KOPT-K1 (cell line): ENCODE results near the gene DERA.
"Not testable (repeated sequence)": the region's sequence is repeated elsewhere in the genome, so short reads cannot be mapped to it uniquely, and the experiment has no call there.

Experiments
- H3K27ac ChIP-seq: fragments of 200-600 bp; sonication (generic); 2 replicates; pipeline ENCODE4 v1.5.1; 2016; ENCODE audit warnings: antibody characterized with exemption, mild to moderate bottlenecking, low read depth, low read length; ENCODE audit not compliant: poor library complexity, severe bottlenecking
- H3K36me3 ChIP-seq: fragments of 200-600 bp; sonication (generic); 2 replicates; pipeline ENCODE4 v1.5.1; 2017; ENCODE audit warnings: antibody characterized with exemption, mild to moderate bottlenecking, low read length, moderate library complexity; ENCODE audit not compliant: insufficient read depth
- H3K9me3 ChIP-seq: fragments of 200-600 bp; sonication (generic); 2 replicates; pipeline ENCODE4 v1.5.1; 2017; ENCODE audit warnings: antibody characterized with exemption, low read length, mild to moderate bottlenecking; ENCODE audit not compliant: insufficient read depth, poor library complexity, severe bottlenecking

Gene DERA

DNA sequence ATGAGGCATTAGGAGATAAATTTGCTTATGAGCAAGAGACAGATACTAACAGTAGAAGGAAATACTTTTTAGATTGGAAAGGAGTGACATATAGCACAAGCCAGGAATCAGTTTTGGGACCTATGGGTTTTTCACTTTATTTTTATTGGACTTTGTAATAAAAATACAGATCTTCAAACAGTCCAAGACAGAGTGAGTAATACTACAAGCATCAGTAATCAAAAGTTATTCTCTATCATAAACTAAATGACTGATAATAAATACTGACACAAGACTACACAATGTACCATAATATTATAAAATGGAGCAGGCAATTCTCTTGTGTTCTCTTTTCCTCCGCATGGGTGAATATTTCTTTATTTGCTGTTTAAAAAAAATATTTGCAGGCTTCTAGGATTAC lies 85.8 kb downstream of the DERA start:
- Histone ChIP-seq H3K36me3 (no peaks in the 10 kb centered on the region), H3K9me3 (no peaks in the 10 kb centered on the region), H3K27ac (no peak overlapping the region)

DNA sequence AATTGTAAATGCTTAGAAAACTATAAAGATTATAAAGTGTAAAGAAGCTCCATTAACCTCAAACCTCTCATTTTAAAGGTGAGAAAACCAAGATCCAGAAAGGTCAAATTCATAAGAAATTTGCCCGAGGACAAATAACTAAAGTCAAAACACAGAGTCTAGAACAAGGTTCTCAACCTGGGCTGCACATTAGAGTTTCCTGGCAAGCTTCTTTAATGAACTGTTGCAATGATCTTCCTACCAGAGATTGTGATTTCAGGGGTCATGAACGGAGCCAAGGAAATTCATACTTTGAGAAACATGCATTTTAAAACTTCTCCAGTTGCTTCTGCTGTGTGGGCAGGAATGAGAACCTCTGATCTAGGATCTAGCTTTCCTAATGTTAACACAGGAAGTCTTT lies 86.8 kb downstream of the DERA start:
- H3K9me3 ChIP-seq: no peaks in the 10 kb centered on the region
- H3K27ac ChIP-seq: no peak overlapping the region
- H3K36me3 ChIP-seq: no peaks in the 10 kb centered on the region

DNA sequence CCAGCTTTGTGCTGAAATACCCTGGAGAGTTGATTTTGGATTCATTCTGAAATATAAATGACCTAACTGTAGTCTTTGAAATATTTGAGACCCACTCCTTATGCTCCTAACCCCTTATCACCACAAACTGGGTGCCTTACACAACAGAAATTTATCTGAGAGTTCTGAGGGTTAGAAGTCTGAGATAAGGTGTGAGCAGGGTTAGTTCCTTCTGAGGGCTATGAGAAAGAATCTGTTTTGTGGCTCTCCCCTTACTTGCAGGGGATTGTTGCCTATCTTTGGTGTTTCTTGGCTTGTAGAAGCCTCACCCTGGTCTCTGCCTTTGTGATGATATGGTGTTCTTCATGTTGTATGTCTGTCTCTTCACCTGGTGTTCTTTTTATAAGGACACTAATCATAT lies 91.7 kb downstream of the DERA start:
- no peaks in the 10 kb centered on the region for H3K9me3 ChIP-seq
- no peaks in the 10 kb centered on the region for H3K36me3 ChIP-seq
- H3K27ac ChIP-seq: no peak overlapping the region

DNA sequence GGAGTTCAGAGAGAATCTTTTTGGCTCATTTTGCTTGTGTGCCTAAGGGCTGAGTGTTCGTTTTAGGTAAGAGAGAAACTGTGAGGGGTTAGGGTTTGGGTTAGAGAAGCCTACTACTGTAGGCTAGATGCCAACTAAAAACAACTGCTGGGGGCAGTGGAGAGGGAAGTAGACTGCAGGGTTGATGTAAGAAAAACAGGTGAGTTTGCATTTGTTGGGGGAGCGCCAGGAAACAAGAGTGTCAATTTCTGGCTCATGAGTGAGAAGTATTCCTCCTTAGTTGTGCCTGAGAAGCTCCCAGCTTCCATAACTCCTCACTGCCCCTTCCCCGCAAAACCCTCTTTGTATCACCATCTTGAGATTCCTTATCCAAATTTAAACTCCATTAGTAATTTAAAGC lies 92.3 kb downstream of the DERA start:
- Histone ChIP-seq H3K9me3 (no peaks in the 10 kb centered on the region), H3K27ac (no peak overlapping the region), H3K36me3 (no peaks in the 10 kb centered on the region)

DNA sequence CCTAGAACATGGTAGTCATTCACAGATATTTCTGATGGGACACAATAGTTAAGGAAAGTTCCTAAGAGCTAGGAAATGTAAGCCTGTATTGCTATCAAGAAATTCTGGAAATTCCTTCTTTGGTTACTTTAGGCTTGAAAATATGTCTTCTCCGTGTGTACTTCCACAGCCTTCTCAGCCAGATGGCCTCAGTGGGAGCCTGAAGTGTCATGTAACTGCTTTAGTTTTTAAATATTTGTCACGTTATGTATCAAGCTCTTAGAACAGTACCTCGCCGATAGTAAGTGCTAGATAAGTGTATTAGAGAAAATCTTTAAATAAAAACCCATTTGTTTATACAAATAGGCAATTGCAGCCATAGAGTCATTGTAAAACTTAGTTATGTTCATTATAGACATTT lies 95.6 kb downstream of the DERA start:
- Histone ChIP-seq H3K9me3 (no peaks in the 10 kb centered on the region), H3K27ac (no peak overlapping the region), H3K36me3 (no peaks in the 10 kb centered on the region)

DNA sequence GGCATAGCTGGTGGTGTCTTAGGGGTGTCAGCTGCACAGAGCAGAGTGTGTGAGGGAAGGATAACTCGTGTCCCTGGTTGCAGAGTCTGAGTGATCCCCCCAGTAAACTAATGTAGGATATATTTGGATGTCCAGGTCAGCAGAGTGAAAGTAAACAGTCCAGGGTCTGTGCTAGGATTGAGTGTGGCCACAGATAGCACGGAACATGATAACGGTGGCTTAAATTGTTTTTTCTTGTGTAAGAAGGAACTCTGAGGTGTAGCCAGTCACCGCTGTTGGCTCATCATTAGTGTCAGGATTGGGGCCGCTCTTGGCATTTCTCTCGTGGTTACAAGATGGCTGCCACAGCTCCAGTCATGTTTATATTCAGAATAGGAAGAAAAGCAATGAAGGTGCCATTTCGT lies 97.3 kb downstream of the DERA start:
- Histone ChIP-seq H3K36me3 (no peaks in the 10 kb centered on the region), H3K9me3 (peaks cover 7% of the 10 kb centered on the region), H3K27ac (no peak overlapping the region)

DNA sequence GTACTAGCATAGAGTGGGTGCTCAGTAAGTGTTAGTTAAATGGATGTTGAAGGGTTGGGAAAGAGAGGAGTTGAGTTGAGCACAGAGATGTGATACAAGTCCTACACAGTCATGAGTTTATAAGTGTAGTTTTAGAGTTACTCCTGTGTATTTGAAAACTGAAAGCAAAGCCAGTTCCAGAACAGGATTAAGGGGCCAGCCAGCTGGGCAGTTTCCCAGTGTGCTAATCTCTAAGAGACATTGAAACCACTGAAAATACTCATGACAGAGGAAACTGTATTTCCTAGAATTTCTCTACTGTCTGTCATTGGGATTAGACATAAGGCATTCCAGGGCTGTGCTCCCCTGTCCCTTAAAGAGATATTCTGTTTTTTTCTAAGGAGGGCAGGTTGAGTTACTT lies 101.0 kb downstream of the DERA start:
- Histone ChIP-seq H3K27ac (no peak overlapping the region), H3K9me3 (peaks cover 30% of the 10 kb centered on the region), H3K36me3 (no peaks in the 10 kb centered on the region; the same call in 1 of the 2 replicates)

DNA sequence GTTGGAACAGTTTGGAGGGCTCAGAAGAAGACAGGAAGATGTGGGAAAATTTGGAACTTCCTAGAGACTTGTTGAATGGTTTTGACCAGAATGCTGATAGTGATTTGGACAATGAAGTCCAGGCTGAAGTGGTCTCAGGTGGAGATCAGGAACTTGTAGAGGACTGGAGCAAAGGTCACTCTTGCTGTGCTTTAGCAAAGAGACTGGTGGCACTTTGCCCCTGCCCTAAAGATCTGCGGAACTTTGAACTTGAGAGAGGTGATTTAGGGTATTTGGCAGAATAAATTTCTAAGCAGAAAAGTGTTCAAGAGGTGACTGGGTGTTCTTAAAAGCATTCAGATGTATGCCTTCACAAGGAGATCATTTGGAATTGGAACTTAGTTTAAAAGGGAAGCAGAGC lies 102.6 kb downstream of the DERA start:
- H3K27ac ChIP-seq, H3K36me3 ChIP-seq: not testable (repeated sequence)
- H3K9me3 ChIP-seq: peaks cover 30% of the 10 kb centered on the region

DNA sequence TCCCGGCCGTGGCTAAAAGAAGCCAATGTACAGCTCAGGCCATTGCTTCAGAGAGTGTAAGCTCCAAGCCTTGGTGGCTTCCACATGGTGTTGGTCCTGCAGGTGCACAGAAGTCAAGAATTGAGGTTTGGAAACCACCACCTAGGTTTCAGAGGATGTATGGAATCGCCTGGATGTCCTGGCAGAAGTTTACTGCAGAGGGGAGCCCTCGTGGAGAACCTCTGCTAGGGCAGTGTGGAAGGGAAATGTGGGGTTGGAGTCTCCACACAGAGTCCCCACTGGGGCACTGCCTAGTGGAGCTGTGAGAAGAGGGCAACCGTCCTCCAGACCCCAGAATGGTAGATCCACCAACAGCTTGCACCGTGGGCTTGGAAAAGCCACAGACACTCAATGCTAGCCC lies 103.3 kb downstream of the DERA start:
- H3K9me3 ChIP-seq: peaks cover 30% of the 10 kb centered on the region
- not testable (repeated sequence) for H3K36me3 ChIP-seq, H3K27ac ChIP-seq

DNA sequence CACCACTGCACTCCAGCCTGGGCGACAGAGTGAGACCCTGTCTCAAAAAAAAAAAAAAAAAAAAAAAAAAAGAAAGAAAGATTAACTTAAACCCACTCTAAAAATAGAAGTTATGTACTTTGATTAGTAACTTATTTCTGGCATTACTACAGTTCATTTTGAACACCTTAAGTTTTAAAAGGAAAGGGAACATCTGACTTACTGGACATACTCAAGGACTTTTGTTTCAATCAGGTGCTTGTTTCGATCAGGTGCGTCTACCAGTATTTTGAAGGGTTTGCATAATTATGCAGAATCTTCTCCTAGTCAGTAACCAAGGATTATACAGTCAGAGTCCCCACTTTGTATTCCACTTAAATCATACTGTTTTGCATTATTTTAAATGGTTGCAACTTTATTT lies 105.6 kb downstream of the DERA start:
- Histone ChIP-seq H3K9me3 (peaks cover 51% of the 10 kb centered on the region), H3K27ac (no peak overlapping the region), H3K36me3 (peaks cover 8% of the 10 kb centered on the region)

DNA sequence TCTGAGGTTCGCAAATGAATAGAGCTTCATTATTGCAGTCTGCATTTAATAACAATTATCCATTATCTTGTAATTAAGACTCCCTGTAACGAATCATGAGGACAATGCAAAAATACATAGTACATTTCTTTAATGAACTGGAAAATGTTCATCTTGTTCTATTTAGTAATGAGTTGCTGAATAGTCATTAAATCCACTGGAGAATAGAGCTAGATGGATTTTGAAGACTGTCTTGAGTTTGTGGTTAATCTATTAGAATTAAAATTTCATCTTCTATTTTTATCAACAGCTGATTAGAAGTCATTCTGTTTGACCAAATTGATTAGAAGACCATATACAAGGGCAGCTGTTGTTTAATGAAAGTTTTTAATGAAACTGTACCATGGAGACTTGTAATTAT lies 107.2 kb downstream of the DERA start:
- Histone ChIP-seq H3K36me3 (peaks cover 8% of the 10 kb centered on the region), H3K9me3 (peaks cover 47% of the 10 kb centered on the region), H3K27ac (no peak overlapping the region)

DNA sequence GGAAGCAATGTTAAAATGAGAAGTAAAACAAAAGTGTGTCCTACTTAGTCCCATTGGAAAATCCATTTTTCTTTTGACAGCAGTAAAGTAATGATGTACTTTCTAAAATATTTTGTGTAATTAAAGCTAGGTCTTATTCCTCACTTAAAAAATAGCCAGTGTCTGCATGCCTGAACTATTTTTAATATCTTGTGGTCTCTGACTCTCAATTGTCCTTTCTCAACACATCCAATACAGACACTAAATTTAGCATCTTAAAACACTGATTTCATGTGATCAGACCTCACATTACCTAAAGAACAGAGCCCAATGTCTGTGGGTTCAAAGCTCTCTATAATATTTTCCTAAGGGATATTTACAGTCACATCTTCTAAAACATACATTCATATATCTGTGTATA lies 108.0 kb downstream of the DERA start:
- Histone ChIP-seq H3K9me3 (peaks cover 44% of the 10 kb centered on the region), H3K36me3 (peaks cover 8% of the 10 kb centered on the region)

DNA sequence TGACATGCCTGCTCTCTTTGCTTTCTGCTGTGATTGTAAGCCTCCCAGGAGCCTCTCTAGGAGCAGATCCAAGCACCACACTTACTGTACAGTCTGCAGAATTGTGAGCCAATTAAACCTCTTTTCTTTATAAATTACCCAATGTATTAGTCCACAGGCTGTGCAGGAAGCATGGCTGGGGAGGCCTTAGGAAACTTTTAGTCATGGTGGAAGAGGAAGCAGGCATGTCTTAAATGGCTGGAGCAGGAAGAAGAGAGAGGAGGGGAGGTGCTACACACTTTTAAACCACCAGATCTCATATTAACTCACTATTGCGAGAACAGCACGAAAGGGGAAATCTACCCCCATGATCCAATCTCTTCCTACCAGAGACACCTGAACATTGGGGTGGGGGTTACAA lies 108.9 kb downstream of the DERA start:
- Histone ChIP-seq H3K27ac (no peak overlapping the region), H3K36me3 (peaks cover 8% of the 10 kb centered on the region), H3K9me3 (peaks cover 38% of the 10 kb centered on the region)

More for the DNA sequence above, 108.0 kb downstream of the DERA start:
- H3K27ac ChIP-seq: no peak overlapping the region

DNA sequence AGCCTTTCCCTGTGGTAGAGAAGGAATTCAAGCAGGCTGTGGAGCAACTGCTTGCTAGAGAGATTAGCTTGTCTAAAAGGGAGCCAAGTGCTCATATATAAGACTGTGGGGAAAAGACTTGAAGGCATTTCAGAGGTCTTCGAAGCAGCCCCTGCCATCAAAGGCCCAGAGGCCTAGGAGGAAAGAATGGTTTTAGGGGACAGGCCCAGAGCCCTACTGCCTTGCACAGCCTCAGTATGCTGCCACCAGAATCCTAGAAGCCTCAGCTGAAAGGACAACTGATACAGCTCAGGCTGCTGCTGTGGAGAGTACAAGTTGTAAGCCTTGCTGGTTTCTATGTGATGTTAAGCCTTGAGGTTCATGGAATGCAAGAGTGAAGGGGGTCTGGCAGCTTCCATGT lies 109.9 kb downstream of the DERA start:
- peaks cover 31% of the 10 kb centered on the region for H3K9me3 ChIP-seq
- H3K27ac ChIP-seq: no peak overlapping the region
- H3K36me3 ChIP-seq: peaks cover 8% of the 10 kb centered on the region; the same call in 1 of the 2 replicates

DNA sequence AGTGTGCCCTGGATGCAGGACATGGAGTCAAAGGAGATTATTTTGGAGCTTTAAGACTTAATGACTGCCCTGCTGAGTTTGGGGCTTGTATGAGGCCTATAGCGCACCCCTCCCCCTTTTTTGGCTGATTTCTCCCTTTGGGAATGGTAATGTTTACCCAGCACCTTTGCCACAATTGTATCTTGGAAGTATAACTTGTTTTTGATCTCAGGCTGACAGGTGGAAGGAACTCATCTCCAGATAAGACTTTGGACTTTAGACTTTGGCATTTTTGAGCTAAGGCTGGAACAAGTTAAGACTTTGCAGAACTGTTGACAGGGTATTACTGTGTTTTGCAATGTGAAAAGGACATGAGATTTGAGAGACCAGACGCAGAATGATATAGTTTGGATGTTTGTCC lies 110.5 kb downstream of the DERA start:
- no peak overlapping the region for H3K27ac ChIP-seq

DNA sequence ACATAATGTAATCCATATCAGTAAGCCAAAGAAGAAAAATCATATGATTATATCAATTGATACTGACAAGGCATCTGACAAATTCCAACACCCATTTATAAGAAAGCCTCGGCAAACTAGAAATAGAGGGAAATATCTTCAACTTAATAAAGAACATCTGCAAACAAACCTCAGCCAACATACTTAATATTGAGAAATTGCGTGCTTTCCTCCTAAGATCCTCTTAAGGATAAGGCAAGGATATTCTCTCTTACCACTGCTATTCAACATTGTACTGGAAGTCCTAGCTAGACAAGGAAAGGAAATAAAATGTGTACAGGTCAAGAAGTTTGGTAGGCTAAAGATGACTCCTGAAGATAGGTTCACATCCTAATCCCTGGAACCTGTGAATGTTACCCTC lies 115.9 kb downstream of the DERA start:
- Histone ChIP-seq H3K27ac (no peak overlapping the region), H3K9me3 (peaks cover 8% of the 10 kb centered on the region), H3K36me3 (no peaks in the 10 kb centered on the region)

More for the DNA sequence above, 110.5 kb downstream of the DERA start:
- Histone ChIP-seq H3K36me3 (peaks cover 8% of the 10 kb centered on the region; the same call in 1 of the 2 replicates), H3K9me3 (peaks cover 31% of the 10 kb centered on the region)

DNA sequence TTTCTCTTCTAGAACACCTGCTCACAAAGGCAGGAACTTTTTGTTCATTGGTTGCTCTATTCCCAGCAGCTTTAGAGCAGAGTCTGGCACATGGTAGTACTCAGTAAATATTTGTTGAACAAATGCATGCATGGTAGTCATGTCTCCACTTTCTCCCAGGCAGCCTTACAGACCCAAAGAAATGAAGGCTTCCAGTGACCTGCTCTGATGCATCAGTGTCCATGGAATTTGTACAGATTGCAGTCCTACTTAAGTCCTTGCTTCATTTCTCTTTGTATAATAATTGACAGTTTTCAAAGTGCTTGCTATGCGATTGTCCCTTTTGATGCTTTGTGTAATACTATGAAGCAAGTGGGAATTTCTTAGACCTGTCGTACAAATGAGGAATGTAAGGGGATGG lies 119.6 kb downstream of the DERA start:
- Histone ChIP-seq H3K36me3 (no peaks in the 10 kb centered on the region), H3K9me3 (no peaks in the 10 kb centered on the region)

More for the DNA sequence above, 119.6 kb downstream of the DERA start:
- H3K27ac ChIP-seq: no peak overlapping the region
